ENCODE results near the gene AOAH. TPM values are rescaled to one million over a fixed set of nuclear protein-coding genes. Genes with fewer than 3 reads are reported as not detected.

AOAH gene
- total and polyA plus RNA-seq, 9 of the 15 experiments (the other 6 are each of a cell fraction or from before 2014, with no cell fraction given), result not detected

- TF ChIP-seq ZFP1 (CRISPR knock-in tag; IDR thresholded peaks at IDR 0.05), result no peak
- no peak for TF ChIP-seq SRSF1 (IDR thresholded peaks at IDR 0.05; ENCODE audit: low read depth, low read length)
- no peak for TF ChIP-seq RBM22 (IDR thresholded peaks at IDR 0.05; ENCODE audit: low read depth, low read length, poor library complexity, severe bottlenecking)
- TF ChIP-seq NCOA6 (IDR thresholded peaks at IDR 0.05), result no peak
- no peak for TF ChIP-seq FOXK2 (conservative IDR thresholded peaks at IDR 0.05 in 1 of 2, IDR thresholded peaks at IDR 0.05 in 1 of 2; ENCODE audit: low read depth in 2 of 2)
- no peak for TF ChIP-seq JUN (IDR thresholded peaks at IDR 0.05; ENCODE audit: borderline replicate concordance, low read depth, low read length)
- no peak for TF ChIP-seq JUN (CRISPR knock-in tag; IDR thresholded peaks at IDR 0.05; ENCODE audit: borderline replicate concordance)
- no peak for TF ChIP-seq POLR3G (IDR thresholded peaks at IDR 0.05; ENCODE audit: extremely low read depth, insufficient read length, insufficient replicate concordance)
- TF ChIP-seq CBX1 (IDR thresholded peaks at IDR 0.05; ENCODE audit: low read depth), result no peak
- no peak for TF ChIP-seq KAT7 (CRISPR knock-in tag; IDR thresholded peaks at IDR 0.05; ENCODE audit: borderline replicate concordance)
Measured at GRCh38 chr7:36532981-36533499, 191.3 kb downstream of the AOAH start (continued).

GRCh38 chr7:36531951-36532350, 192.3 kb downstream of the AOAH start:
- FAIRE-seq (no peak), ATAC-seq (no peak), DNase-seq (ENCODE audit: extremely low read depth in 1 of 4, low spot score in 3 of 4) (no peak)
- WGBS (ENCODE audit: insufficient coverage, low coverage, missing lambda C conversion rate), result 3% methylated on average over 7 of the region's 7 CpGs
- Histone ChIP-seq H3K9me3 (replicated peaks; ENCODE audit: control insufficient read depth, insufficient read depth, low read depth, low read length) (no peaks in the 10 kb centered on the region), H3K9ac (ENCODE audit: insufficient read depth in 1 of 2, low read depth in 2 of 2, low read length in 2 of 2) (no peak overlapping the region), H3K4me2 (ENCODE audit: insufficient read depth, low read length) (no peak overlapping the region), H2AFZ (ENCODE audit: low read depth, low read length) (no peak overlapping the region), H3K27me3 (ENCODE audit: control insufficient read depth in 2 of 2, insufficient read depth in 2 of 2, low read length in 2 of 2) (peaks cover 27 to 46% of the 10 kb centered on the region in 2 experiments), H3K4me3 (no peak overlapping the region), H3K9me1 (ENCODE audit: control insufficient read depth, insufficient read depth, low read length) (no peaks in the 10 kb centered on the region), H4K20me1 (replicated peaks; ENCODE audit: control insufficient read depth, insufficient read depth, low read length) (0 out of 2 replicates have a peak, but pooled peaks cover 5% of the 10 kb centered on the region), H3K27ac (ENCODE audit: extremely low read depth, low read depth, low read length) (no peak overlapping the region), H3K79me2 (ENCODE audit: control insufficient read depth, insufficient read depth, low read length) (no peaks in the 10 kb centered on the region), H3K4me1 (replicated peaks in 1 of 2; ENCODE audit: control insufficient read depth in 2 of 2, insufficient read depth in 2 of 2, low read length in 2 of 2) (peaks cover 0 to 7% of the 10 kb centered on the region in 2 experiments; a peak in 2 of 5 replicates), H3K36me3 (ENCODE audit: control insufficient read depth, insufficient read depth, low read length) (no peaks in the 10 kb centered on the region)
- TF ChIP-seq ZNF41 (CRISPR knock-in tag; conservative IDR thresholded peaks at IDR 0.05) (no peak), ELF4 (CRISPR knock-in tag; IDR thresholded peaks at IDR 0.05) (no peak), E2F3 (CRISPR knock-in tag; IDR thresholded peaks at IDR 0.05) (no peak), IRF9 (tag; IDR thresholded peaks at IDR 0.05) (no peak), MEF2D (tag; conservative IDR thresholded peaks at IDR 0.05; ENCODE audit: low read depth) (no peak), PRMT5 (CRISPR knock-in tag; IDR thresholded peaks at IDR 0.05) (no peak), NFE2L1 (tag; IDR thresholded peaks at IDR 0.05; ENCODE audit: borderline replicate concordance, low read depth) (no peak), ADNP (tag; IDR thresholded peaks at IDR 0.05) (no peak), TEAD1 (CRISPR knock-in tag; IDR thresholded peaks at IDR 0.05) (no peak), NUFIP1 (IDR thresholded peaks at IDR 0.05; ENCODE audit: partially characterized antibody) (no peak), TCF3 (CRISPR knock-in tag; IDR thresholded peaks at IDR 0.05) (no peak), HDGF (IDR thresholded peaks at IDR 0.05) (no peak)
- ChIA-PET POLR2A (interaction anchor here (0.5 to 1.8 kb wide), 2 partner anchors 9 to 12 kb away, joined by 3 read pairs; no protein-coding TSS in a partner anchor), CTCF (ENCODE audit: low intra/inter-chr PET ratio) (no interaction called here)
- in situ Hi-C loops (cut with MboI), result no loop called here
- intact Hi-C loops (cut with micrococcal nuclease), result no loop called here
- no TSS peak for BruUV-seq (replicated peaks)
